SK-N-SH (cell line): ENCODE measurements around the gene AGMO. TPM values are rescaled to one million over a fixed set of nuclear protein-coding genes. Genes with fewer than 3 reads are reported as not detected.

ENCODE experiments used
- CTCF ChIA-PET: fragments of 300-600, 350-600 bp; formaldehyde crosslinking; extraction: SDS; loops from one replicate; lab custom pipeline; 2021; lab: Yijun Ruan, JAX
- POLR2A ChIA-PET: fragments of 350-600 bp; sonication (Branson Sonifier 250); formaldehyde crosslinking; extraction: SDS; loops from one replicate; lab custom pipeline; 2020; ENCODE audit warnings: antibody characterized with exemption, inconsistent platforms; lab: Yijun Ruan, JAX
- DNase-seq: peaks from one replicate; pipeline ENCODE4 v3.0.0; 2012
- H2AFZ ChIP-seq: fragments of 200-600 bp; sonication (generic); 2 replicates; pipeline ENCODE4 v1.8.1; 2016; ENCODE audit warnings: antibody characterized with exemption, mild to moderate bottlenecking, low read depth
- H3F3A ChIP-seq: fragments of 200-600 bp; sonication (generic); replicated peaks from 2 replicates; pipeline ENCODE3; 2016; ENCODE audit warnings: antibody characterized with exemption, mild to moderate bottlenecking; ENCODE audit not compliant: insufficient read depth
- H3K27ac ChIP-seq, 2 experiments: fragments of 200-500 bp in 1 of 2; fragments of 200-600 bp in 1 of 2; sonication (Bioruptor generic) in 1 of 2; sonication (generic), shearing (Covaris generic) in 1 of 2; 2 replicates each; pipeline versions ENCODE4 v1.5.1 to v1.6.1; 2014 to 2016; ENCODE audit warnings: low read depth in 2 of 2, inconsistent platforms in 1 of 2, low read length in 1 of 2, mild to moderate bottlenecking in 1 of 2, mixed read lengths in 1 of 2
- H3K27me3 ChIP-seq: fragments of 200-600 bp; sonication (generic), shearing (Covaris generic); 2 replicates; pipeline ENCODE4 v1.6.1; 2016; ENCODE audit warnings: mixed run types; ENCODE audit not compliant: insufficient read depth
- H3K36me3 ChIP-seq, 2 experiments: fragments of 200-500 bp in 1 of 2; fragments of 200-600 bp in 1 of 2; sonication (Bioruptor generic) in 1 of 2; sonication (generic) in 1 of 2; replicated peaks in 1 of 2; 2 replicates each; pipeline versions ENCODE3 to v1.5.1; 2014 to 2016; ENCODE audit warnings: low read length in 1 of 2, mild to moderate bottlenecking in 1 of 2; ENCODE audit not compliant: insufficient read depth in 2 of 2, control insufficient read depth in 1 of 2
- H3K4me1 ChIP-seq, 2 experiments: fragments of 200-500 bp in 1 of 2; fragments of 200-600 bp in 1 of 2; sonication (Bioruptor generic) in 1 of 2; sonication (generic), shearing (Covaris generic) in 1 of 2; 2 replicates each; pipeline versions ENCODE4 v1.5.1 to v1.6.1; 2014 to 2016; ENCODE audit warnings: low read depth in 1 of 2, low read length in 1 of 2, mixed run types in 1 of 2; ENCODE audit not compliant: insufficient read depth in 2 of 2, control insufficient read depth in 1 of 2
- H3K4me2 ChIP-seq: fragments of 200-600 bp; sonication (generic), shearing (Covaris generic); 2 replicates; pipeline ENCODE4 v1.6.1; 2017; ENCODE audit warnings: mixed run types
- H3K4me3 ChIP-seq, 2 experiments: fragments of 200-500 bp in 1 of 2; fragments of 200-600 bp in 1 of 2; sonication (Bioruptor generic) in 1 of 2; sonication (generic), shearing (Covaris generic) in 1 of 2; 2 replicates each; pipeline versions ENCODE4 v1.5.1 to v1.8.1; 2014 to 2016; ENCODE audit warnings: low read depth in 2 of 2, inconsistent platforms in 1 of 2, low read length in 1 of 2, mild to moderate bottlenecking in 1 of 2, mixed read lengths in 1 of 2, moderate library complexity in 1 of 2
- H3K79me2 ChIP-seq: fragments of 200-600 bp; sonication (generic); 2 replicates; pipeline ENCODE4 v1.8.1; 2017; ENCODE audit warnings: mild to moderate bottlenecking; ENCODE audit not compliant: insufficient read depth
- H3K9ac ChIP-seq: fragments of 200-600 bp; sonication (generic); 2 replicates; pipeline ENCODE4 v1.6.1; 2017; ENCODE audit warnings: mixed run types
- H3K9me2 ChIP-seq: fragments of 200-600 bp; sonication (generic); 2 replicates; pipeline ENCODE4 v1.6.1; 2017; ENCODE audit warnings: mixed run types
- H3K9me3 ChIP-seq: fragments of 200-600 bp; sonication (generic); 2 replicates; pipeline ENCODE4 v1.6.1; 2017; ENCODE audit warnings: mixed run types, mild to moderate bottlenecking, moderate library complexity
- H4K20me1 ChIP-seq: fragments of 200-600 bp; sonication (generic); 2 replicates; pipeline ENCODE4 v1.6.1; 2017; ENCODE audit warnings: mild to moderate bottlenecking, mixed run types; ENCODE audit not compliant: insufficient read depth
- FOXM1 ChIP-seq: IDR thresholded peaks from 2 replicates; pipeline ENCODE4 v1.4.0; 2012; ENCODE audit warnings: low read depth, mild to moderate bottlenecking
- GABPA ChIP-seq: IDR thresholded peaks from 2 replicates; pipeline ENCODE4 v1.4.0; 2012; ENCODE audit warnings: low read depth, mild to moderate bottlenecking
- GATA2 ChIP-seq: sonication (generic); formaldehyde crosslinking; IDR thresholded peaks from 2 replicates; pipeline ENCODE4 v1.5.0; 2020; ENCODE audit warnings: mild to moderate bottlenecking, missing genetic modification reagents
- JUND ChIP-seq: IDR thresholded peaks from 2 replicates; pipeline ENCODE4 v1.4.0; 2012
- MEF2A ChIP-seq: IDR thresholded peaks from 2 replicates; pipeline ENCODE4 v1.4.0; 2012; ENCODE audit warnings: low read depth, borderline replicate concordance
- NRF1 ChIP-seq: IDR thresholded peaks from 2 replicates; pipeline ENCODE4 v1.6.1; 2012; ENCODE audit warnings: low read depth, mild to moderate bottlenecking, low read length
- RAD21 ChIP-seq: IDR thresholded peaks from 2 replicates; pipeline ENCODE4 v1.6.1; 2012; ENCODE audit warnings: mild to moderate bottlenecking, low read length
- RCOR1 ChIP-seq: fragments of 150-350 bp; IDR thresholded peaks from 2 replicates; pipeline ENCODE4 v1.6.1; 2017; ENCODE audit warnings: antibody characterized with exemption, low read length
- SIN3A ChIP-seq: IDR thresholded peaks from 2 replicates; pipeline ENCODE4 v1.6.1; 2012; ENCODE audit warnings: low read depth, mild to moderate bottlenecking, low read length, moderate library complexity, borderline replicate concordance
- SMC3 ChIP-seq: IDR thresholded peaks from 2 replicates; pipeline ENCODE4 v1.6.1; 2012; ENCODE audit warnings: low read depth, low read length, improper control_type of control experiment
- TAF1 ChIP-seq: IDR thresholded peaks from 2 replicates; pipeline ENCODE4 v1.6.1; 2012; ENCODE audit warnings: low read depth, mild to moderate bottlenecking, low read length, moderate library complexity, borderline replicate concordance
- TEAD4 ChIP-seq: IDR thresholded peaks from 2 replicates; pipeline ENCODE4 v1.4.0; 2012; ENCODE audit warnings: mild to moderate bottlenecking, borderline replicate concordance; ENCODE audit not compliant: insufficient read depth
- YY1 ChIP-seq: IDR thresholded peaks from 2 replicates; pipeline ENCODE4 v1.4.0; 2012; ENCODE audit warnings: low read depth, mild to moderate bottlenecking
- WGBS: methylation state at CpG from one replicate; pipeline ENCODE4 v1.1.6; 2017; ENCODE audit warnings: low lambda C conversion rate; 5-methylcytosine and 5-hydroxymethylcytosine counted together
- polyA plus RNA-seq, 3 experiments: library from polyadenylated mRNA; depleted of rRNA; stranded (reverse); fragments of >200 nt; gene quantifications; 2 replicates each; pipeline ENCODE4 v1.2.3, GENCODE V29; 2012
- TF ChIP-seq, protein P1 (sequence below): fragments of 200-600 bp; sonication (generic); IDR thresholded peaks from 2 replicates; pipeline ENCODE4 v1.6.1; 2017; ENCODE audit warnings: antibody characterized with exemption, mild to moderate bottlenecking, moderate library complexity
- TF ChIP-seq, protein P2 (sequence below): fragments of 150-350 bp; IDR thresholded peaks from 2 replicates; pipeline ENCODE4 v1.6.1; 2016; ENCODE audit warnings: mild to moderate bottlenecking, low read depth, low read length

AGMO gene
- polyA plus RNA-seq, 1 of the 3 experiments (the other 2 are of a cell fraction): 0.05 TPM

DNA sequence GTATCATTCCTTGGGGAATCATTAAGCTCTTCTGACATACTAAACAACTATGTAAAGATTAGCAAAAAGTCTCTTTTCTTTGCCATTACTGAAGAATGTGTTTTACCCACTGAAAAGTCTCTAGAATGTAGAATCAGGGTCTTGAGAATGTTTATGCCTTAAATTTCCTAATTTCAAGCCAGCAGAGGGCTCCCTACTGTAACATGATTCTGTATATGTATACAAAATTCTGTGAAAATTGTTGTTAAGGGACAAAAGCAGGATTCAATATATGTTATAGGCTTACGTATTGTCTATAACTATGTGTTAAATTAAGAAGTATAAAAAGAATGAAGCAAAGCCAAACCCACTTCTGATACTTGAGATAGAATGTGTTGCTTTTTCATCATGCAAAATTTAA, 362.3 kb downstream of the AGMO start:
- no peaks in the 10 kb centered on the region for H3K27me3 ChIP-seq
- H3F3A ChIP-seq: peaks cover 31% of the 10 kb centered on the region
- ChIA-PET CTCF (interaction anchor here (0.8 to 3.9 kb wide), 20 partner anchors 11 to 1892 kb away, joined by 3 to 31 read pairs (median 4); no protein-coding TSS in a partner anchor), POLR2A (interaction anchor here (1.2 kb wide), 1 partner anchor 28 kb away, joined by 3 read pairs; no protein-coding TSS in a partner anchor)
- H3K27ac ChIP-seq: peak overlapping the region in 1 of 2 experiments; percentile 96; a peak in 1 of 4 replicates
- WGBS: 83% methylated on average over 1 of the region's 1 CpG
- no peak overlapping the region for H2AFZ ChIP-seq
- H3K79me2 ChIP-seq: no peaks in the 10 kb centered on the region
- H3K4me3 ChIP-seq: no peak overlapping the region
- H3K9me2 ChIP-seq: no peaks in the 10 kb centered on the region
- TF ChIP-seq SMC3 (peak; percentile 21; the same call in 1 of the 2 replicates), GATA2 (CRISPR knock-in tag) (no peak), MEF2A (no peak), NRF1 (no peak), YY1 (no peak), RAD21 (peak; percentile 57), TEAD4 (no peak), FOXM1 (no peak), TAF1 (no peak), RCOR1 (no peak), SIN3A (no peak), GABPA (no peak), JUND (no peak)
- TF ChIP-seq, protein P1, sequence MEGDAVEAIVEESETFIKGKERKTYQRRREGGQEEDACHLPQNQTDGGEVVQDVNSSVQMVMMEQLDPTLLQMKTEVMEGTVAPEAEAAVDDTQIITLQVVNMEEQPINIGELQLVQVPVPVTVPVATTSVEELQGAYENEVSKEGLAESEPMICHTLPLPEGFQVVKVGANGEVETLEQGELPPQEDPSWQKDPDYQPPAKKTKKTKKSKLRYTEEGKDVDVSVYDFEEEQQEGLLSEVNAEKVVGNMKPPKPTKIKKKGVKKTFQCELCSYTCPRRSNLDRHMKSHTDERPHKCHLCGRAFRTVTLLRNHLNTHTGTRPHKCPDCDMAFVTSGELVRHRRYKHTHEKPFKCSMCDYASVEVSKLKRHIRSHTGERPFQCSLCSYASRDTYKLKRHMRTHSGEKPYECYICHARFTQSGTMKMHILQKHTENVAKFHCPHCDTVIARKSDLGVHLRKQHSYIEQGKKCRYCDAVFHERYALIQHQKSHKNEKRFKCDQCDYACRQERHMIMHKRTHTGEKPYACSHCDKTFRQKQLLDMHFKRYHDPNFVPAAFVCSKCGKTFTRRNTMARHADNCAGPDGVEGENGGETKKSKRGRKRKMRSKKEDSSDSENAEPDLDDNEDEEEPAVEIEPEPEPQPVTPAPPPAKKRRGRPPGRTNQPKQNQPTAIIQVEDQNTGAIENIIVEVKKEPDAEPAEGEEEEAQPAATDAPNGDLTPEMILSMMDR: peak; percentile 79
- TF ChIP-seq, protein P2, sequence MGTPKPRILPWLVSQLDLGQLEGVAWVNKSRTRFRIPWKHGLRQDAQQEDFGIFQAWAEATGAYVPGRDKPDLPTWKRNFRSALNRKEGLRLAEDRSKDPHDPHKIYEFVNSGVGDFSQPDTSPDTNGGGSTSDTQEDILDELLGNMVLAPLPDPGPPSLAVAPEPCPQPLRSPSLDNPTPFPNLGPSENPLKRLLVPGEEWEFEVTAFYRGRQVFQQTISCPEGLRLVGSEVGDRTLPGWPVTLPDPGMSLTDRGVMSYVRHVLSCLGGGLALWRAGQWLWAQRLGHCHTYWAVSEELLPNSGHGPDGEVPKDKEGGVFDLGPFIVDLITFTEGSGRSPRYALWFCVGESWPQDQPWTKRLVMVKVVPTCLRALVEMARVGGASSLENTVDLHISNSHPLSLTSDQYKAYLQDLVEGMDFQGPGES: no peak
- H3K36me3 ChIP-seq: no peaks in the 10 kb centered on the region
- H3K9ac ChIP-seq: no peak overlapping the region
- peak; percentile 11 for DNase-seq
- no peaks in the 10 kb centered on the region for H4K20me1 ChIP-seq
- no peak overlapping the region for H3K4me2 ChIP-seq
- no peaks in the 10 kb centered on the region for H3K9me3 ChIP-seq
- H3K4me1 ChIP-seq: peaks cover 11 to 17% of the 10 kb centered on the region in 2 experiments; a peak in 3 of 4 replicates
